B cell (primary cell): ENCODE data around the gene SGIP1.

Source experiments
- EZH2 ChIP-seq: IDR thresholded peaks from 2 replicates; pipeline ENCODE4 v1.6.1; 2012; ENCODE audit warnings: borderline replicate concordance, low read depth, mild to moderate bottlenecking, moderate library complexity, low read length; ENCODE audit not compliant: insufficient read depth, poor library complexity, severe bottlenecking
- TF ChIP-seq, protein P1 (sequence below): fragments of 200-600 bp; IDR thresholded peaks from one replicate; pipeline ENCODE4 v1.8.0; 2022; ENCODE audit warnings: antibody characterized with exemption, mild to moderate bottlenecking

DNA sequence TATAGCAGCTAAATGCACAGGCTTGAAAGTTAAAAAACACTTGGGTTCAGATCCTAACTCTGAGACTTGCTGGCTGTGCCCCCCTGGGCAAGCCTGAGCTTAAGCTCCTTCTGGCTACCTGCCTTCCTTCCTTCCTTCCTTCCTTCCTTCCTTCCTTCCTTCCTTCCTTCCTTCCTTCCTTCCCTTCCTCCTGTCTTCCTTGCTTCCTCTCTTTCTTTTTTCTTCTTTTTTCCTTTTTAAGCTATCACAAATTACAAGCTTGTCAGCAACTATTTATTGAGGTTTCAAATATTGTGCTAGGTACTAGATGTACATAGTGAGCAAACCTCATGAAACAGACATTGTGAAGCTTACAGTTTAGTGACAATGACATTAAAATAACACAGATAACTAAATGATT lies 15.1 kb downstream of the SGIP1 start:
- no peak for TF ChIP-seq EZH2
- TF ChIP-seq, protein P1, sequence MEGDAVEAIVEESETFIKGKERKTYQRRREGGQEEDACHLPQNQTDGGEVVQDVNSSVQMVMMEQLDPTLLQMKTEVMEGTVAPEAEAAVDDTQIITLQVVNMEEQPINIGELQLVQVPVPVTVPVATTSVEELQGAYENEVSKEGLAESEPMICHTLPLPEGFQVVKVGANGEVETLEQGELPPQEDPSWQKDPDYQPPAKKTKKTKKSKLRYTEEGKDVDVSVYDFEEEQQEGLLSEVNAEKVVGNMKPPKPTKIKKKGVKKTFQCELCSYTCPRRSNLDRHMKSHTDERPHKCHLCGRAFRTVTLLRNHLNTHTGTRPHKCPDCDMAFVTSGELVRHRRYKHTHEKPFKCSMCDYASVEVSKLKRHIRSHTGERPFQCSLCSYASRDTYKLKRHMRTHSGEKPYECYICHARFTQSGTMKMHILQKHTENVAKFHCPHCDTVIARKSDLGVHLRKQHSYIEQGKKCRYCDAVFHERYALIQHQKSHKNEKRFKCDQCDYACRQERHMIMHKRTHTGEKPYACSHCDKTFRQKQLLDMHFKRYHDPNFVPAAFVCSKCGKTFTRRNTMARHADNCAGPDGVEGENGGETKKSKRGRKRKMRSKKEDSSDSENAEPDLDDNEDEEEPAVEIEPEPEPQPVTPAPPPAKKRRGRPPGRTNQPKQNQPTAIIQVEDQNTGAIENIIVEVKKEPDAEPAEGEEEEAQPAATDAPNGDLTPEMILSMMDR, result no peak
